Hepatic stellate cell (primary cell): ENCODE data around the gene MEIS2.

Experiments used
- DNase-seq: peaks from one replicate; pipeline ENCODE4 v3.0.0; 2011; ENCODE audit warnings: low spot score

Gene MEIS2

GRCh38 chr15:37041042-37041441 lies 59.3 kb downstream of the MEIS2 start:
- DNase-seq, result no peak

- no peak for DNase-seq
Measured at GRCh38 chr15:37040072-37040742, 60.1 kb downstream of the MEIS2 start.

DNA sequence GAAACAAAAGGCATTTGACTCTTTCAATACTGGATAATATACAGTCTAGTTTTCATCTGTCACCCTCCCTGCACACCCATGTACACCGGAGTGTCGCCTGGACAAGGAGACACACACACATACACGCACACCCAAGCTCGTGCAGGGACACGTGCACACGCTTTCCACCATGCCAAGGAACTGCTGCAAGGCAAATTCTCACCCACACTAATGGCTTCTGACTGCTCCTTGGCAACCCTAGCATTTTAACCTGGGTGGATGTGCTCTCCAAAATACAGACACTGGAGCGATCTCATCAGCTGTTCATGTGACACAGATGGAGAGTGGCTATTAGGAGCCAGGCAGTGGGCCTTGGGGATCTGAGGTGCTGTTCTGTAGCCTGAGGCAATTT lies 61.6 kb downstream of the MEIS2 start:
- DNase-seq, result no peak

DNA sequence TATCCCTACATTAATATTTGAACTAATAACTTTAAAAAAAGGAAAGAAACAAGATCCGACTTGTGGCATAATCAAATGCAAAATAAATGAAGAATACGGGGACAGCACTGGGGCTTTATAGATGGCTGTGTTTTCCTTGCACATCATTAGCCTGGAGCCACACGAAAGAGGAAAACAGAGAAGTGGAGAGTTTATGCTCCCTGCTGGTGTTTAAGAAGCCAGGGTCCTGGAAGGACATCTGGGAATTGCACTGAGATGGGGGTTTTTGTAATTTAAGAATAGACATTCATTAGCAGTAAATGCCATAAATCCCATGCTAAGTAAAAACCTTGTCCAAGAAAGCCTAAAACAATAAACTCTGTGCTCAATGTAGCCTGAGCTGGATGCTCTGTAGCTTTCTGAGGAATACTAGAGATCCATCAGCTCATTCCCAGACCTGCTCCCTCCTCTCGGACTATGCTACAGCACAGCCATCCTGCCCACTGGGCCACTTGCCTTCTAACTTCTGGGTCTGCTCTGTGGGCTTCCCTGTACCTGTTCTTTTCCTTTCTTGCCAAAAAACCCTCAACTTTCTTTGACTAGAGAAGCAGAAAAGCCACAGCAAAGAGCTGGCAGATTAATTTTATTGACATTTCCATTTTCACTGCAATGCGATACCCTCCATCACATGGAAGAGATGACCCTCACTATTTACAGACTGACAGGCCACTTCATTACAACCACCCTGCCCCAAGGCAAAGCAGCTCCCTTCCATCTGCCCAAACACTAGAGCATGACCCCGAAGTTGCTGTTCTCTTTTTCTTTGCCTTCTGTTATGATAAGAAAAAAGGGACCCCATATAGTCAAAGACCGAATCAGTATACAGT lies 62.3 kb downstream of the MEIS2 start:
- DNase-seq, result no peak

- no peak for DNase-seq
Measured at GRCh38 chr15:37037071-37037655, 63.2 kb downstream of the MEIS2 start.

DNA sequence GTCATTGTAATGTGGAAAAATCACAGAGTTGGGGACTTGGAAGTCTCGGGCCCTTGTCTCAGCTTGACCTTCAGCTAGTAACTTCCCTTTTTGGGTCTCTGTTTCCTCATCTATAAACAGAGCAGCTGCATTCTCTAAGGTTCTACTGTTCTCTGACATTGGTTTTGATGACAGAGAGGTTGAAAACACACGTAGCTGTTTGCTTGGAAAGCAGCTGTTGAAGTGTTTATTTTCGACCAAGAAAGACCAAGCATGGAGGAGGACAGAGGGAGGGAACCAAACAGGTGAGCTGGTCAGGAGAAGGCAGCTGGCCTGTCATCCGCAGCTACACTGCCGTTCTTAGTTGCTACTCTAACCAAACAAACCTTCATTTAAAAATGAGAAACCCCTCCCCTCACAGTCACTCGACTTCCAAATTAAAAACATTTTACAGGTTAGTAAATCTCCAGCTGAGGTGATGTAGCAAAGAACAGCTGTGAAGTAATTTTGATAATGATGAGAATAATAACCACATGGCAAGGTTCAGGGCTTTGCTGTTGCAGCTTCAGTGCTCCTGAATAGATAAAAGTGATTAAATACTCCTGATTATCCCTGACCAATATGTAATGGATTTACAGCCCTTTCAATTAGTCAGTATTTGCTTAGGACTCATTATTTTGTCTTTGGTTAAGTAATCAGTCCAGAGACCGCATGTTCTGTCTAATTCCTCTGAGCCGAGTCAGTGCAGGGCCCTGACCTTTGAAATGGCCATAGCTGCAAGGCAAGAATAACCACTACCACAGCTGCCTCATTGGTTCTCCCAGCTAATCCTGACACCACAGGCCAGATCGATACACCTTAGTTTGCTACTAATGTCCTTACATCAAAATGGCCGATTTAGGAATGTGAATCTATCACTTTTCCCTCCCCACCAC lies 65.3 kb downstream of the MEIS2 start:
- no peak for DNase-seq

DNA sequence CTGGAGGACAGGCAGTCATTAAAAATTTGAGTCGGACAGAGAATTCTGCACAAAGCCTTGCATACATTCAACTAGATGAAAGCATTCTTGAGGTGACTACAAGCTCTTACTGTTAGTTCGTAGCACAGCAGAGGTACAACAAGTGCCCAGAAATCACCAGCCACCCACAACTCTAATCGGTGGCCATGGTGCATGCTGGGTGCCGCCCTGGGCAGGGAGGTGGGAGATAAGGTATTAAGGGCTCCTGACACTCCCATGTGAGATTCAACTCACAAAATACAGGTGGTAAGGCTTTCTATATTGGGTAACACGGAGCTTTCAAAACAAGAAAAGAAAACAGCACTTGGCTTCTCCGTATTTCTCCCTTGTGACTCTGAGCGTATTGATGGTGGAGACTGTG lies 66.0 kb downstream of the MEIS2 start:
- DNase-seq, result no peak

DNA sequence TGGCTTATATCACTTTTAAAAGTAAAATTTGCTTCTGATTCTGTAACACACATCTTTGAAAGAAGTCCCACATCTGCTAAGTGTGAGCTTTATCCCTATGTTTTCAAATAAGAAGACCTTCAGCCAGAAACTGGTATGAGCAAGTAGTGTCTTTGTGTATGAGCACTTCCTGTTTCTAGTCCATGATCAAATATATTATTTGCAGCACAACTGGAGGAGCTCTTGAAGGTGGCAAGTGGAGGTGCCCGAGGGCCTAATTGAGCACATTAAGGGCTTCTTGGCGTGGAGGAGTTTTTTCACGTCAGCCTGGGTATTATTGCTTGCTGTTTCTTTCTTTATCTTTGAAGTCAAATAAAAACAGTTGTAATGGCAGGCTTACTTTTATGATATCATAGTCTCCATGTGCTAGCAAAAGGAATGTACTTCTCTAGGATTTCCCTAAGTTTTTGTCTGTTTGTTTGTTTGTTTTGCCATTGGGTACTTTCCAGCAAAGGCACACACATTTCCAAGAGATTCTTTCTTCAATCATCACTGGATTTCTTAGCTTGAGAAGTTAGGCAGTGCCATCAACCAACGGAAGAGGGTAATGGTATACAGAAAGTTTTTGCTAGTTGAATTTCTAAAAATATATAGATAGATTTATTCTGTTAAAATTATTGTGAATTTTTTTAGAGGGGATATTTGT lies 68.1 kb downstream of the MEIS2 start:
- no peak for DNase-seq

GRCh38 chr15:37031198-37031597 lies 69.2 kb downstream of the MEIS2 start:
- peak; percentile 23 for DNase-seq

DNA sequence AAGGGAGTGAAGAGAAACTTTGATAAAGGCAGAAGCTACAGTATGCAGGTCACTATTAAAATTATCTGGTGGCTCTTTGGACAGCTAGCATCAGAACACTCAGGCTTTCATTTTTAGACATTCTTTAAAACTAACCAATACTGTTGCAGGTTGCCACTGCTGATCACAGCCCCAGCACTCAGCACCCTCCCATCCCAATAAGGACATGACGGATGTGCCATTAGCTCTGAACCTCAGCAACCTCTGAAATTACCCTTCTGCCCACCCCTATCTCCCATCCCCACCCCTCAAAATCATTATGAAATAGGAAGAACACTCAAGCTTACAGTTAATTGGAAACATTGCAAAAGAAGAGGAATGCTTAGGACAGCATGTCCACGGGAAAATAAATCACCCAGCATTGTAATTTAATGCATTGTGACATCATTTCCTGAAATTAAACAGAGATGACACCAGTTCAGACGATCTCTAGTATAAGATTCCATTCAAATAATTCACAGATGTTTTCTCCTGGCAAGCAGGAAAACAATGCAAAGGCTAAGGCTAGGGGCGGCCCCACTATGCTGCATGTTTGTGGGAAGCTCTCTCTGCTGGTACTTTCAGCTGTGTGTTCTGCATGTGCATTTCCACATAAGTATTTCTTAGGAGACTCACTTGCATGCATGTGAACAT lies 71.6 kb downstream of the MEIS2 start:
- DNase-seq, result no peak

GRCh38 chr15:37020852-37021251 lies 79.5 kb downstream of the MEIS2 start:
- DNase-seq, result no peak

DNA sequence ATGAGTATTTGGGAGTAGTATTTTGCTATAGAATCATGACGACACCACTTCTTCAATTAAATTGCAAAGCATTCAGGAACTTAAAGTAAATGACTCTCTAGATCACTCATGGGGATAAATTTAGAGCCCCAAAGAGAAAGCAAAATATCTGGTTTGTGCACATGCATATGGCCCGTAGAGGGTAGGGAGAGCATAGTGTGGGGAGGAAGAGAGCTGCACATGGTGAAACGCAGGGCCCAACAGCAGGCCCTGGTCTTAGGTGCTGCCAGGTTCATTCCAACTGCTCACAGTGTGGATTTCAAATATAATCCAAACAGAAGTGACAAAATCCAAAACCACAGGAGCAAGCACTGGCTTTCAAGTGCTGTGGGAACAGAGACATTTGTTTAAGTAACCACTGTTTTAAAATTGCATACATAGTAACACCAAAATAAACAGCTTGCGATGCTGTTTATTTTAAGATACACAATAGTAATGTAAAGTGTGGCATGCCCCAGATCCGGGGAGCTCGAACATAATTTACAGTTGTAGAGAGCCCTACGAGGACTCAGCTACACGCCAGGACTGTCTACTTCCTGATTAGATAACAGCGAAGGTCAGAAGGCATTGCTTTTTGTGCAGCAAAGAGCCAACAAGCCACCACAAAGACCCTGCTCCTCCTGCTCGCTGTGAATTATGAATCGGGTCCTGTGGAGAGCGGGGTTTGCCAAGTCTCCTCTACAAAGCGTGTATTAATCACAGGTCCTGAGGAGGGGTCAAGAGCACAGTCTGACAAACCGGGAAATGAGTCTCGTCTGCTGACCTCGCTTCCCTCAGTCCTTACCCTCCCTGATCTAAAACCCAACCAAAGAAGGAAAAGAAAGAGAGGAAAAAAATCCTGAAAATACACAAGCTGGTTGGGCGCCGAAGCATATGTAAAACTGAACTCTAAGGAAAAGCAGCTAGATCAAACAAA lies 80.6 kb downstream of the MEIS2 start:
- DNase-seq, result peak; percentile 14

- DNase-seq, result no peak
Measured at GRCh38 chr15:37017031-37017625, 83.2 kb downstream of the MEIS2 start.

DNA sequence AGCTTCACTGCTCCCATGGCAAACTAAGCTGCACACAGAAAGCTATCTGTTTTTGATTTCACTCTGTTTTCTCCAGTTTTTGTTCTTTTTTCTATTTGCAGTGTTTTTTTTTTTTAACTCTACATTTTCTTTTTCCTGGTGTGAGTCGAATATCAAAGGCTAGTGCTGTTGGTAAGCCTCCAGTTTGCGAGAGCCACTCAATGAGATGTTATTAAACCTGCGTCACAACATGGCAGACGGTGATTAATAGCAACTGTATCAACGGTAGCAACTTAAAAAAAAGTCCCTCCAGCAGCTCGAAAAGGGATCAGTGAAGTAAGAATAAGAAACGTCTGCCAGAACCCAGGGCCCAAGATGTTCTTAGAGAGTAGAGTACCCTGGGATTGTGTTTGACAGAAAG lies 84.1 kb downstream of the MEIS2 start:
- DNase-seq, result peak; percentile 19

DNA sequence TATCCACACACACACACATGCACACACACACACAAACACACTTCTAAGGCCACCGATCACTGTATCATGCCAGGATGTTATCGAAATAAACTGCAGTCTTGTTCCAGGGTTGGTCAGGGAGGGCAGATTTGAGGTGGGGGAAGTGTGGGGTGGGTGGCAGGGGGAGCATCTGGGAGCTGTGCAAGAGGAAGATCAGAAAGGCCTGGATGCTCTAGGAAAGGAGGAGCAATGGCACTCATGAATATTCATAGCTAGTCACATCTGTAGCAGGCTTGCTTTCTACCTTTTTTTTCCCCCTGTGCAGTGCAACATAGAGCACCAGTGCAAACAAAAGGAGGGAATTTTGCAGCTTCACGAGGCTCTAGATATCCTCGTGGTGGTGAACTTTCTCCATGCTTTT lies 84.9 kb downstream of the MEIS2 start:
- no peak for DNase-seq

DNA sequence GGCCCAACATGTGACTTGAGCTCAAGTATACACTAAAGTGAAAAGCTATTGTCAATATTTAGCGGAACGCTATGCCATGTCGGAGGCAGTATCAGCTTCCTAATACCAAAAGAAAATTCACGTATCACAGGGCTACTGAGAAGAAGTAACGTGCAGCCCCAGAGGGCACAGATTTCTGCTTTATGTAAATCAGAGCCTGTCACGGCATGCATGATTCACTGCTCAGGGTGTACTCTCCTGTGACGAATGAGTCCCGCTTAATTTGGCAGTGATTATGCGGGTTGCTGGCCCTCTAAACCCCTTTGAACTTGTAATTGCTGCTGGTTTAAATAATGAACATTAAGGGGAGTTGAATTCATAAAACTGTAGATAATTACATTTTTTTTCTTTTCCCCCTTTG lies 85.3 kb downstream of the MEIS2 start:
- no peak for DNase-seq

DNA sequence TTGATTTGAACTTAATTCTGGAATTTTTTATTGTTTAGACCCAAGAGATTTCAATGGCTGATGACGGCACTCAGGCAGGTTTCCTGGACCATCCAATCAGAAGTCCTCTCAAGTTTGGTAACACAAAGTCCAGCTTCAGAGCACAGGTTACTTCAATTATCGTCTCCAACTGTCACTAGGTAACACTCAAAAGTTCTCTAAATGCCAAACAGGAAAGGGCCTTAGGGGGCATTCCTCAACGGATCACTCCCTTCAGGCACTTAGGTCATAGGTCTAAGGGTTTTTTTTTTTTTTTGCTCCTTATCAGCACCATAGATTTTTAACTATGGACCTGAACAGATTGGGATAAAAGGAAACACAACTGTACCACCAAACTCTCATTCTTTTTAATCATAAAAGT lies 85.8 kb downstream of the MEIS2 start:
- DNase-seq, result no peak

DNA sequence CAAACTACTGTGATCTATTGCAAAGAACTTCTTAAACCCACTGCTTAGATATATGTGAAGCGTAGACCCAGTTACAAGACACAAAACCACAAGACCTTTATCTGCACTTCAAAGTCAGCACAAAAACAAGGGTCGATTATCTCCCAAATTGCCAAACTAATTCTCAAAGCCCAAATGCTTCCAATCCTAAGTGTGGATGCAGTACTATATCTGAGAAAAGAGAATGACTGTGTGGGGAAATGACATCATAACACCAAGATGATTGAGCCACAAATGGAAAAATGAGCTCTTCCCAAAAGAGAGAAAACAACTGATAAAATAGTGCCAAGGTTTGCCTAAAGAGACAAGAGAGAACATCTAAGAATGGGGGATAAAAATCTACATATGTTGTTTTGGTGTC lies 86.2 kb downstream of the MEIS2 start:
- DNase-seq, result no peak

GRCh38 chr15:37010595-37010994 lies 89.8 kb downstream of the MEIS2 start:
- DNase-seq, result no peak
